Umbilical cord (tissue), 2 donors: ENCODE measurements around the gene IQSEC3. TPM values are rescaled to one million over a fixed set of nuclear protein-coding genes. Genes with fewer than 3 reads are reported as not detected.

Experiments
- DNase-seq: peaks from one replicate; pipeline ENCODE4 v3.0.0-alpha.2; 2015; ENCODE audit warnings: low spot score
- total RNA-seq: library from RNA; depleted of rRNA; stranded (reverse); fragments of >200 nt; gene quantifications from one replicate; pipeline ENCODE4 v1.2.3, GENCODE V29; 2014; ENCODE audit warnings: low replicate concordance; ENCODE audit not compliant: insufficient read depth

The IQSEC3 gene
- total RNA-seq, 1 donor from 2014 or later = 7.7 TPM

GRCh38 chr12:138171-138897 is 71.8 kb downstream of the IQSEC3 start:
- no peak for DNase-seq

GRCh38 chr12:138898-139534 is 72.4 kb downstream of the IQSEC3 start:
- DNase-seq = peak; percentile 31

- DNase-seq = peak; percentile 74
Observed at GRCh38 chr12:139585-139984, 73.0 kb downstream of the IQSEC3 start.

- peak; percentile 64 for DNase-seq
Observed at GRCh38 chr12:140162-140561, 73.6 kb downstream of the IQSEC3 start.

GRCh38 chr12:143964-144649 is 77.5 kb downstream of the IQSEC3 start:
- peak; percentile 75 for DNase-seq

GRCh38 chr12:144650-145284 is 78.2 kb downstream of the IQSEC3 start:
- no peak for DNase-seq

GRCh38 chr12:145369-145960 is 78.9 kb downstream of the IQSEC3 start:
- no peak for DNase-seq

GRCh38 chr12:147242-147641 is 80.7 kb downstream of the IQSEC3 start:
- DNase-seq = no peak

GRCh38 chr12:148676-149416 is 82.3 kb downstream of the IQSEC3 start:
- no peak for DNase-seq

- DNase-seq = no peak
Observed at GRCh38 chr12:151579-151978, 85.0 kb downstream of the IQSEC3 start.

GRCh38 chr12:152440-152839 is 85.9 kb downstream of the IQSEC3 start:
- no peak for DNase-seq

- peak; percentile 46 for DNase-seq
Observed at GRCh38 chr12:153080-153746, 86.6 kb downstream of the IQSEC3 start.

GRCh38 chr12:154058-154457 is 87.5 kb downstream of the IQSEC3 start:
- no peak for DNase-seq

- DNase-seq = no peak
Observed at GRCh38 chr12:155006-155405, 88.4 kb downstream of the IQSEC3 start.

GRCh38 chr12:155646-156045 is 89.1 kb downstream of the IQSEC3 start:
- no peak for DNase-seq

- DNase-seq = no peak
Observed at GRCh38 chr12:156945-157344, 90.4 kb downstream of the IQSEC3 start.

- no peak for DNase-seq
Observed at GRCh38 chr12:157644-158043, 91.1 kb downstream of the IQSEC3 start.

GRCh38 chr12:159156-159782 is 92.7 kb downstream of the IQSEC3 start:
- no peak for DNase-seq

GRCh38 chr12:160858-161257 is 94.3 kb downstream of the IQSEC3 start:
- no peak for DNase-seq

GRCh38 chr12:161823-162222 is 95.3 kb downstream of the IQSEC3 start:
- DNase-seq = no peak
